IMR-90 (cell line): ENCODE measurements around the gene SLCO2B1. TPM values are rescaled to one million over a fixed set of nuclear protein-coding genes. Genes with fewer than 3 reads are reported as not detected.

Experiments
- ATAC-seq: fragments of 200-7000 bp; cut with Tn5 transposase; 2 replicates; pipeline ENCODE4 v1.9.1; 2020; ENCODE audit warnings: low read depth, mild to moderate bottlenecking, moderate library complexity
- BruUV-seq: library from RNA; stranded (reverse); fragments of 400-500 nt; replicated peaks from 2 replicates; lab custom pipeline; 2021; lab: Mats Ljungman, UMichigan
- CTCF ChIA-PET: fragments of 300-600 bp; formaldehyde crosslinking; extraction: SDS; loops from one replicate; lab custom pipeline; 2021; ENCODE audit warnings: antibody characterized with exemption; lab: Yijun Ruan, JAX
- POLR2A ChIA-PET: fragments of 300-600 bp; sonication (Branson Sonifier 250); formaldehyde crosslinking; loops from one replicate; lab custom pipeline; 2022; ENCODE audit warnings: antibody characterized with exemption; ENCODE audit not compliant: unreplicated experiment; lab: Charles Lee
- DNase-seq: peaks from one replicate; pipeline ENCODE4 v3.0.0; 2013
- H2AFZ ChIP-seq: replicated peaks from 2 replicates; pipeline ENCODE3; 2013; ENCODE audit warnings: low read length, mild to moderate bottlenecking; ENCODE audit not compliant: poor library complexity
- H2AK5ac ChIP-seq: 2 replicates; pipeline ENCODE4 v1.6.1; 2013; ENCODE audit warnings: low read depth, low read length, inconsistent platforms
- H2AK9ac ChIP-seq: replicated peaks from 2 replicates; pipeline ENCODE3; 2013; ENCODE audit warnings: mild to moderate bottlenecking, low read depth, low read length, moderate library complexity; ENCODE audit not compliant: poor library complexity
- H2BK120ac ChIP-seq: 2 replicates; pipeline ENCODE4 v1.6.1; 2013; ENCODE audit warnings: low read depth, low read length, inconsistent platforms
- H2BK15ac ChIP-seq: 3 replicates; pipeline ENCODE4 v1.6.1; 2013; ENCODE audit warnings: low read depth, low read length, inconsistent platforms
- H2BK20ac ChIP-seq: 2 replicates; pipeline ENCODE4 v1.6.1; 2013; ENCODE audit warnings: low read depth, mild to moderate bottlenecking, inconsistent platforms, low read length, moderate library complexity
- H2BK5ac ChIP-seq: 2 replicates; pipeline ENCODE4 v1.6.1; 2013; ENCODE audit warnings: mild to moderate bottlenecking, low read depth, low read length, inconsistent platforms; ENCODE audit not compliant: poor library complexity, severe bottlenecking
- H3K14ac ChIP-seq: replicated peaks from 2 replicates; pipeline ENCODE4 v1.6.1; 2013; ENCODE audit warnings: low read depth, low read length, inconsistent platforms
- H3K18ac ChIP-seq: 2 replicates; pipeline ENCODE4 v1.6.1; 2013; ENCODE audit warnings: low read depth, low read length, control low read depth
- H3K23ac ChIP-seq: 2 replicates; pipeline ENCODE4 v1.6.1; 2013; ENCODE audit warnings: low read depth, low read length, inconsistent platforms
- H3K27ac ChIP-seq: 2 replicates; pipeline ENCODE4 v1.5.1; 2013; ENCODE audit warnings: mild to moderate bottlenecking, control low read depth, low read length; ENCODE audit not compliant: insufficient read depth
- H3K27me3 ChIP-seq: 2 replicates; pipeline ENCODE4 v1.6.1; 2013; ENCODE audit warnings: low read length; ENCODE audit not compliant: control insufficient read depth, insufficient read depth
- H3K36me3 ChIP-seq: 2 replicates; pipeline ENCODE4 v1.6.1; 2013; ENCODE audit warnings: low read length, mixed read lengths; ENCODE audit not compliant: control insufficient read depth, insufficient read depth
- H3K4ac ChIP-seq: 2 replicates; pipeline ENCODE4 v1.6.1; 2013; ENCODE audit warnings: low read depth, low read length, inconsistent platforms
- H3K4me1 ChIP-seq: 2 replicates; pipeline ENCODE4 v1.6.1; 2013; ENCODE audit warnings: low read length, mixed read lengths; ENCODE audit not compliant: control insufficient read depth, insufficient read depth
- H3K4me2 ChIP-seq: 2 replicates; pipeline ENCODE4 v1.6.1; 2013; ENCODE audit warnings: low read depth, mild to moderate bottlenecking, control low read depth, low read length, moderate library complexity
- H3K4me3 ChIP-seq: 2 replicates; pipeline ENCODE4 v1.5.1; 2013; ENCODE audit warnings: low read depth, mild to moderate bottlenecking, control low read depth, low read length, moderate library complexity; ENCODE audit not compliant: insufficient read depth
- H3K56ac ChIP-seq: 2 replicates; pipeline ENCODE4 v1.6.1; 2013; ENCODE audit warnings: low read length, inconsistent platforms; ENCODE audit not compliant: insufficient read depth; ENCODE audit errors: extremely low read depth
- H3K79me1 ChIP-seq, 2 experiments: 2 replicates each; pipeline ENCODE4 v1.6.1; 2013; ENCODE audit warnings: low read length in 2 of 2, inconsistent platforms in 1 of 2, low read depth in 1 of 2
- H3K9ac ChIP-seq: 2 replicates; pipeline ENCODE4 v1.6.1; 2013; ENCODE audit warnings: low read depth, low read length, control low read depth
- H3K9me1 ChIP-seq: 2 replicates; pipeline ENCODE4 v1.6.1; 2013; ENCODE audit warnings: low read length, inconsistent platforms; ENCODE audit not compliant: insufficient read depth
- H3K9me3 ChIP-seq: 2 replicates; pipeline ENCODE4 v1.6.1; 2013; ENCODE audit warnings: low read length; ENCODE audit not compliant: control insufficient read depth, insufficient read depth
- H4K20me1 ChIP-seq: 2 replicates; pipeline ENCODE4 v1.6.1; 2013; ENCODE audit warnings: low read length, inconsistent platforms; ENCODE audit not compliant: insufficient read depth
- H4K5ac ChIP-seq: 2 replicates; pipeline ENCODE4 v1.6.1; 2013; ENCODE audit warnings: mild to moderate bottlenecking, low read depth, low read length, control low read depth
- H4K8ac ChIP-seq, 2 experiments: 2 replicates each; pipeline ENCODE4 v1.6.1; 2013; ENCODE audit warnings: low read depth in 2 of 2, low read length in 2 of 2, control low read depth in 1 of 2, inconsistent platforms in 1 of 2
- H4K91ac ChIP-seq: 2 replicates; pipeline ENCODE4 v1.6.1; 2013; ENCODE audit warnings: low read depth, low read length, inconsistent platforms; ENCODE audit not compliant: insufficient read depth
- BHLHE40 ChIP-seq: fragments of 150-350 bp; IDR thresholded peaks from 2 replicates; pipeline ENCODE4 v1.6.1; 2016; ENCODE audit warnings: mild to moderate bottlenecking, low read depth, low read length
- CEBPB ChIP-seq: IDR thresholded peaks from 2 replicates; pipeline ENCODE4 v1.6.1; 2012; ENCODE audit warnings: low read depth, low read length, improper control_type of control experiment
- CHD1 ChIP-seq: IDR thresholded peaks from 2 replicates; pipeline ENCODE4 v1.6.1; 2012; ENCODE audit warnings: low read depth, low read length, improper control_type of control experiment
- FOS ChIP-seq: fragments of 150-350 bp; IDR thresholded peaks from 2 replicates; pipeline ENCODE4 v1.6.1; 2016; ENCODE audit warnings: low read depth, low read length
- MAFK ChIP-seq: IDR thresholded peaks from 2 replicates; pipeline ENCODE4 v1.6.1; 2012; ENCODE audit warnings: low read depth, low read length, improper control_type of control experiment
- MAZ ChIP-seq: IDR thresholded peaks from 2 replicates; pipeline ENCODE4 v1.6.1; 2012; ENCODE audit warnings: low read depth, mild to moderate bottlenecking, low read length, improper control_type of control experiment, moderate library complexity, borderline replicate concordance
- MXI1 ChIP-seq: IDR thresholded peaks from 2 replicates; pipeline ENCODE4 v1.6.1; 2012; ENCODE audit warnings: low read depth, mild to moderate bottlenecking, low read length, moderate library complexity, borderline replicate concordance
- NFE2L2 ChIP-seq: fragments of 150-350 bp; IDR thresholded peaks from 2 replicates; pipeline ENCODE4 v1.6.1; 2016; ENCODE audit warnings: low read depth, mild to moderate bottlenecking, low read length
- POLR2A ChIP-seq: IDR thresholded peaks from 2 replicates; pipeline ENCODE4 v1.6.1; 2012; ENCODE audit warnings: mild to moderate bottlenecking, low read depth, low read length
- RAD21 ChIP-seq: IDR thresholded peaks from 2 replicates; pipeline ENCODE4 v1.6.1; 2012; ENCODE audit warnings: low read length, improper control_type of control experiment
- RCOR1 ChIP-seq: IDR thresholded peaks from 2 replicates; pipeline ENCODE4 v1.6.1; 2012; ENCODE audit warnings: mild to moderate bottlenecking, low read length, improper control_type of control experiment; ENCODE audit not compliant: insufficient replicate concordance
- RFX5 ChIP-seq: IDR thresholded peaks from 2 replicates; pipeline ENCODE4 v1.8.0; 2012; ENCODE audit warnings: low read depth, mild to moderate bottlenecking, low read length, moderate library complexity
- SMC3 ChIP-seq: fragments of 150-350 bp; IDR thresholded peaks from 2 replicates; pipeline ENCODE4 v1.6.1; 2016; ENCODE audit warnings: low read depth, mild to moderate bottlenecking, antibody characterized with exemption, low read length, moderate library complexity
- WGBS, 2 experiments: methylation state at CpG; one replicate each; pipeline versions ENCODE4 v1.1.5 to v1.1.7; 2013; ENCODE audit warnings: missing lambda C conversion rate in 2 of 2; ENCODE audit not compliant: insufficient read length in 1 of 2; ENCODE audit errors: extremely low coverage in 2 of 2; 5-methylcytosine and 5-hydroxymethylcytosine counted together
- dilution Hi-C: fragments of 300-500 bp; cut with HindIII; formaldehyde crosslinking; loops from one replicate; pipeline ENCODE4 v1.14.3; 2018; ENCODE audit warnings: low sequenced_read_pairs; ENCODE audit not compliant: unreplicated experiment
- in situ Hi-C: fragments of 300-500 bp; cut with MboI; formaldehyde crosslinking; loops from 3 replicates; pipeline ENCODE4 v1.14.3; 2019; ENCODE audit warnings: low sequenced_read_pairs, inconsistent platforms, mixed read lengths
- intact Hi-C: fragments of 100-400 bp; cut with micrococcal nuclease; formaldehyde crosslinking; loops from 2 replicates; pipeline ENCODE4 v1.10.0; 2022
- polyA plus RNA-seq, 3 experiments: library from polyadenylated mRNA; depleted of rRNA; stranded (reverse); fragments of >200 nt; gene quantifications; 2 replicates each; pipeline ENCODE4 v1.2.3, GENCODE V29; 2012; ENCODE audit warnings: low replicate concordance in 1 of 3
- total RNA-seq: library from RNA; depleted of rRNA; stranded (reverse); fragments of >200 nt; gene quantifications from 2 replicates; pipeline ENCODE4 v1.2.3, GENCODE V29; 2012
- TF ChIP-seq, protein P1 (sequence below): fragments of 150-350 bp; IDR thresholded peaks from 2 replicates; pipeline ENCODE4 v1.6.1; 2016; ENCODE audit warnings: low read depth, mild to moderate bottlenecking, low read length, moderate library complexity, borderline replicate concordance
- TF ChIP-seq, protein P2 (sequence below): fragments of 150-350 bp; IDR thresholded peaks from 2 replicates; pipeline ENCODE4 v1.6.1; 2017; ENCODE audit warnings: mild to moderate bottlenecking, antibody characterized with exemption, low read length, low read depth
- TF ChIP-seq, protein P3 (sequence below): conservative IDR thresholded peaks from 2 replicates; pipeline ENCODE4 v1.5.1; 2012; ENCODE audit warnings: mild to moderate bottlenecking, low read depth, low read length, improper control_type of control experiment

The SLCO2B1 gene
- total and polyA plus RNA-seq, 2 of the 4 experiments (the other 2 are of a cell fraction): not detected

DNA sequence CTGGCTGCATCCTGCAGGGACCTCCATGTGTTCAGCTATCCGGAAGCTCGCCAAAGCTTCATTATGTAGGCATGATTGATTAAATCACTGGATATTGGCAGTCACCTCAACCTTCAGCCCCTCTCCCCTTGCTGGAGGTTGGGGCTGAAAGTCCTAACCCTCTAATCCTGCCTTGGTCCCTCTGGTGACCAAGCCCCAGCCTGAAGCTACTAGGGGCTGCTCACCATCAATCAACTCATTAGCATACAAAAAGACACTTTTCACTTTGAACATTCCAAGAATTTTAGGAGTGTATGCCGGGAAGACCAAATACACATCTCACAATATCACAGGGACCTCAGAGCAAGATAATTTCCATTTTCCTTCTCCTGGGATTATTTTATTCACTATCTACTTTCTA, 50.9 kb downstream of the SLCO2B1 start:
- Histone ChIP-seq H4K91ac (no peak overlapping the region), H2AK5ac (no peak overlapping the region), H3K4me3 (no peak overlapping the region), H2AK9ac (no peak overlapping the region), H3K9me3 (no peaks in the 10 kb centered on the region), H3K36me3 (no peaks in the 10 kb centered on the region), H3K14ac (no peak overlapping the region), H4K20me1 (no peaks in the 10 kb centered on the region), H3K23ac (no peak overlapping the region), H3K18ac (no peak overlapping the region), H3K27ac (no peak overlapping the region), H3K4me2 (no peak overlapping the region), H3K4me1 (no peaks in the 10 kb centered on the region), H3K4ac (no peak overlapping the region), H3K9me1 (no peaks in the 10 kb centered on the region), H2AFZ (no peak overlapping the region), H4K8ac (no peak overlapping the region), H2BK20ac (no peak overlapping the region), H4K5ac (no peak overlapping the region), H3K79me1 (no peaks in the 10 kb centered on the region), H3K9ac (no peak overlapping the region), H2BK15ac (no peak overlapping the region), H2BK120ac (no peak overlapping the region), H2BK5ac (no peak overlapping the region), H3K56ac (no peak overlapping the region), H3K27me3 (peaks cover 49% of the 10 kb centered on the region)
- no peak for DNase-seq
- BruUV-seq: no TSS peak
- ChIA-PET CTCF (no interaction called here), POLR2A (no interaction called here)
- intact Hi-C loops (no loop called here), dilution Hi-C loops (no loop called here), in situ Hi-C loops (loop anchor here (5.0 kb wide), 2 partner anchors 54 to 179 kb away; no protein-coding TSS in a partner anchor)
- no peak for ATAC-seq
- no peak for TF ChIP-seq SMC3
- no peak for TF ChIP-seq MXI1
- TF ChIP-seq CEBPB: no peak
- no peak for TF ChIP-seq MAZ
- TF ChIP-seq RCOR1: no peak
- TF ChIP-seq CHD1: no peak
- TF ChIP-seq FOS: no peak
- TF ChIP-seq NFE2L2: no peak
- TF ChIP-seq, protein P1, sequence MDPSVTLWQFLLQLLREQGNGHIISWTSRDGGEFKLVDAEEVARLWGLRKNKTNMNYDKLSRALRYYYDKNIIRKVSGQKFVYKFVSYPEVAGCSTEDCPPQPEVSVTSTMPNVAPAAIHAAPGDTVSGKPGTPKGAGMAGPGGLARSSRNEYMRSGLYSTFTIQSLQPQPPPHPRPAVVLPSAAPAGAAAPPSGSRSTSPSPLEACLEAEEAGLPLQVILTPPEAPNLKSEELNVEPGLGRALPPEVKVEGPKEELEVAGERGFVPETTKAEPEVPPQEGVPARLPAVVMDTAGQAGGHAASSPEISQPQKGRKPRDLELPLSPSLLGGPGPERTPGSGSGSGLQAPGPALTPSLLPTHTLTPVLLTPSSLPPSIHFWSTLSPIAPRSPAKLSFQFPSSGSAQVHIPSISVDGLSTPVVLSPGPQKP: no peak
- TF ChIP-seq, protein P2, sequence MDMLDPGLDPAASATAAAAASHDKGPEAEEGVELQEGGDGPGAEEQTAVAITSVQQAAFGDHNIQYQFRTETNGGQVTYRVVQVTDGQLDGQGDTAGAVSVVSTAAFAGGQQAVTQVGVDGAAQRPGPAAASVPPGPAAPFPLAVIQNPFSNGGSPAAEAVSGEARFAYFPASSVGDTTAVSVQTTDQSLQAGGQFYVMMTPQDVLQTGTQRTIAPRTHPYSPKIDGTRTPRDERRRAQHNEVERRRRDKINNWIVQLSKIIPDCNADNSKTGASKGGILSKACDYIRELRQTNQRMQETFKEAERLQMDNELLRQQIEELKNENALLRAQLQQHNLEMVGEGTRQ: no peak
- TF ChIP-seq MAFK: no peak
- TF ChIP-seq POLR2A: no peak
- TF ChIP-seq RFX5: no peak
- no peak for TF ChIP-seq BHLHE40
- TF ChIP-seq, protein P3, sequence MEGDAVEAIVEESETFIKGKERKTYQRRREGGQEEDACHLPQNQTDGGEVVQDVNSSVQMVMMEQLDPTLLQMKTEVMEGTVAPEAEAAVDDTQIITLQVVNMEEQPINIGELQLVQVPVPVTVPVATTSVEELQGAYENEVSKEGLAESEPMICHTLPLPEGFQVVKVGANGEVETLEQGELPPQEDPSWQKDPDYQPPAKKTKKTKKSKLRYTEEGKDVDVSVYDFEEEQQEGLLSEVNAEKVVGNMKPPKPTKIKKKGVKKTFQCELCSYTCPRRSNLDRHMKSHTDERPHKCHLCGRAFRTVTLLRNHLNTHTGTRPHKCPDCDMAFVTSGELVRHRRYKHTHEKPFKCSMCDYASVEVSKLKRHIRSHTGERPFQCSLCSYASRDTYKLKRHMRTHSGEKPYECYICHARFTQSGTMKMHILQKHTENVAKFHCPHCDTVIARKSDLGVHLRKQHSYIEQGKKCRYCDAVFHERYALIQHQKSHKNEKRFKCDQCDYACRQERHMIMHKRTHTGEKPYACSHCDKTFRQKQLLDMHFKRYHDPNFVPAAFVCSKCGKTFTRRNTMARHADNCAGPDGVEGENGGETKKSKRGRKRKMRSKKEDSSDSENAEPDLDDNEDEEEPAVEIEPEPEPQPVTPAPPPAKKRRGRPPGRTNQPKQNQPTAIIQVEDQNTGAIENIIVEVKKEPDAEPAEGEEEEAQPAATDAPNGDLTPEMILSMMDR: no peak
- no peak for TF ChIP-seq RAD21
- WGBS, 2 experiments: no CpG with 5 or more reads among the region's 3 CpGs
